ENCODE results near the gene CFAP74.
A peak's percentile ranks its signal among the peaks of the same experiment; 100 is the strongest.
"Not testable (repeated sequence)": the region's sequence is repeated elsewhere in the genome, so short reads cannot be mapped to it uniquely, and the experiment has no call there.

The CFAP74 gene

GRCh38 chr1:1891349-1892078 lies 112.1 kb downstream of the CFAP74 start:
- no peak for DNase-seq (ENCODE audit: low read depth)
- TF ChIP-seq CTCF (conservative IDR thresholded peaks at IDR 0.05; ENCODE audit: low read depth, low read length), result no peak
- H3K4me3 ChIP-seq (ENCODE audit: low read length), result peak overlapping the region; percentile 51

GRCh38 chr1:1890506-1891348 lies 112.9 kb downstream of the CFAP74 start, which contains the start of gene GNB1:
Gene GNB1 (minus strand): TSS chr1:1891087. CDS start chr1:1825453, 65,634 bp downstream.
- no peak for TF ChIP-seq CTCF (conservative IDR thresholded peaks at IDR 0.05; ENCODE audit: low read depth, low read length)
- peak within 1 kb of the TSS; percentile 83 for H3K4me3 ChIP-seq (ENCODE audit: low read length)
- peak; percentile 59 for DNase-seq (ENCODE audit: low read depth)

- TF ChIP-seq CTCF (conservative IDR thresholded peaks at IDR 0.05; ENCODE audit: low read depth, low read length), result no peak
- peak overlapping the region; percentile 83 for H3K4me3 ChIP-seq (ENCODE audit: low read length)
- DNase-seq (ENCODE audit: low read depth), result no peak
Observed at GRCh38 chr1:1889847-1890505, 113.6 kb downstream of the CFAP74 start.

DNA sequence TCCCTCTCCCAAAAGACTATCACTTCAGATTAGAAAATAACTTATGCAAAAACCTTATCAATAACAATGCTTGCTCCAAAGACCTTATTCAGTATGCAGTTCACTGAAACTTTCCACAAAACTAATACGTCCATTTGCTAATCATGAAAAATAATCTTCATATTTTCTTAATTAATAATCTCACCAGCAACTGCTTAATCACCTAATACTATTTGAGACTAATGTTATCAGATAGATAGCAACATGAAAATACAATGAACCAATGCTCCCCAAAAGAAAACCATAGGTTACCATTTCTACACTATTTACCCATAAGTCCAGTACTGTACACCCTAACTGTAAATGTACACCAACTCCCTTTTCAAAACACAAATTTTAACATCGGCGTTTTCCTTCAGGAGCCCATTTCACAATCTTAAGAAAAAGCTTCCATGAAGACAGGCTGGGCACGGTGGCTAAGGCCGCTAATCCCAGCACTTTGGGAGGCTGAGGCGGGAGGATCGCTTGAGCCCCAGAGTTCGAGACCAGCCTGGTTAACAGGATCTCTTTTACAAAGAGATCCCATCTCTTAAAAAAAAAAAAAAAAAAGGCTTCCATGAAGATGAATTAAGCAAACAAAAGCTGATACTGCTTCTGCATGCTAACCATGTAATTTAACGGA lies 114.4 kb downstream of the CFAP74 start:
- TF ChIP-seq CTCF (conservative IDR thresholded peaks at IDR 0.05; ENCODE audit: low read depth, low read length), result no peak
- DNase-seq (ENCODE audit: low read depth), result no peak

DNA sequence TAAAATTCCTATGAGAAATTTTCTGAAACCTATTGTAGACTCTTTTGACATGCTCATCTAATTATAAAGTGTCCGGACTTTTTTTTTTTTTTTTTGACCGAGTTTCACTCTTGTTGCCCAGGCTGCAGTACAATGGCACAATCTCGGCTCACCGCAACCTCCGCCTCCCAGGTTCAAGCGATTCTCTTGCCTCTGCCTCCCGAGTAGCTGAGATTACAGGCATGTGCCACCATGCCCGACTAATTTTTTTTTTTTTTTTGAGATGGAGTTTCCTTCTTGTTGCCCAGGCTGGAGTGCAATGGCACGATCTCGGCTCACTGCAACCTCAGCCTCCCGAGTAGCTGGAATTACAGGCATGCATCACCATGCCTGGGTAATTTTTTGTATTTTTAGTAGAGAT lies 119.7 kb downstream of the CFAP74 start:
- DNase-seq (ENCODE audit: low read depth); H3K4me3 ChIP-seq (ENCODE audit: low read length): not testable (repeated sequence)

More for the DNA sequence above, 114.4 kb downstream of the CFAP74 start:
- H3K4me3 ChIP-seq (ENCODE audit: low read length), result peak overlapping the region; percentile 83

GRCh38 chr1:1883092-1883873 lies 120.3 kb downstream of the CFAP74 start:
- DNase-seq (ENCODE audit: low read depth), result no peak
- H3K4me3 ChIP-seq (ENCODE audit: low read length), result no peak overlapping the region
- TF ChIP-seq CTCF (conservative IDR thresholded peaks at IDR 0.05; ENCODE audit: low read depth, low read length), result no peak

Data from retinal pigment epithelial cell (primary cell).